ENCODE measurements around the gene DYNLT5. TPM values are rescaled to one million over a fixed set of nuclear protein-coding genes. Genes with fewer than 3 reads are reported as not detected.

The DYNLT5 gene
- total RNA-seq, 1 experiment from 2014 or later, result not detected

- CTCF ChIA-PET, result no interaction called here
- no peaks in the 10 kb centered on the region for H3K9me3 ChIP-seq (ENCODE audit: control insufficient read depth, insufficient read depth, low read depth, low read length)
These were observed 15.4 kb downstream of the DYNLT5 start for GRCh38 chr1:66767626-66768025.

GRCh38 chr1:66768965-66769364 lies 16.7 kb downstream of the DYNLT5 start:
- Histone ChIP-seq H3K27me3 (ENCODE audit: control insufficient read depth, insufficient read depth, low read length) (no peaks in the 10 kb centered on the region), H3K9me3 (ENCODE audit: control insufficient read depth, insufficient read depth, low read depth, low read length) (no peaks in the 10 kb centered on the region), H3K27ac (ENCODE audit: low read length) (no peak overlapping the region), H3K4me3 (ENCODE audit: low read depth in 2 of 2, low read length in 2 of 2) (no peak overlapping the region), H3K4me1 (ENCODE audit: control insufficient read depth, insufficient read depth, low read length) (no peaks in the 10 kb centered on the region), H3K36me3 (ENCODE audit: control insufficient read depth, insufficient read depth, low read length) (no peaks in the 10 kb centered on the region)
- ATAC-seq (no peak), DNase-seq (ENCODE audit: low read depth, low spot score) (no peak)
- TF ChIP-seq CTCF (IDR thresholded peaks at IDR 0.05) (no peak), POLR2AphosphoS5 (IDR thresholded peaks at IDR 0.05; ENCODE audit: low read depth, low read length) (no peak), TCF7L2 (IDR thresholded peaks at IDR 0.05; ENCODE audit: low read depth, low read length) (no peak), REST (IDR thresholded peaks at IDR 0.05; ENCODE audit: insufficient read depth in 1 of 2, low read depth in 2 of 2, low read length in 1 of 2) (no peak), SIN3A (IDR thresholded peaks at IDR 0.05; ENCODE audit: borderline replicate concordance, insufficient read depth, low read depth, low read length) (no peak)
- in situ Hi-C loops (cut with HindIII; ENCODE audit: low pct_unique_long_range_greater_than_20kb, low sequenced_read_pairs), result no loop called here
- no TSS peak for BruUV-seq (replicated peaks)
- ChIA-PET CTCF (no interaction called here), POLR2A (no interaction called here)
- intact Hi-C loops (cut with micrococcal nuclease; ENCODE audit: unreplicated experiment), result loop anchor here (5.0 to 10.0 kb wide), 4 partner anchors 166 to 443 kb away; no protein-coding TSS in a partner anchor

More at GRCh38 chr1:66767626-66768025, 15.4 kb downstream of the DYNLT5 start:
- Histone ChIP-seq H3K36me3 (ENCODE audit: control insufficient read depth, insufficient read depth, low read length) (no peaks in the 10 kb centered on the region), H3K4me1 (ENCODE audit: control insufficient read depth, insufficient read depth, low read length) (no peaks in the 10 kb centered on the region), H3K4me3 (ENCODE audit: low read depth in 2 of 2, low read length in 2 of 2) (no peak overlapping the region), H3K27me3 (ENCODE audit: control insufficient read depth, insufficient read depth, low read length) (no peaks in the 10 kb centered on the region), H3K27ac (ENCODE audit: low read length) (no peak overlapping the region)
- TF ChIP-seq POLR2AphosphoS5 (IDR thresholded peaks at IDR 0.05; ENCODE audit: low read depth, low read length) (no peak), REST (IDR thresholded peaks at IDR 0.05; ENCODE audit: insufficient read depth in 1 of 2, low read depth in 2 of 2, low read length in 1 of 2) (no peak), CTCF (IDR thresholded peaks at IDR 0.05) (no peak), SIN3A (IDR thresholded peaks at IDR 0.05; ENCODE audit: borderline replicate concordance, insufficient read depth, low read depth, low read length) (no peak)
- POLR2A ChIA-PET, result no interaction called here
- BruUV-seq (replicated peaks), result no TSS peak
- no peak for ATAC-seq
- in situ Hi-C loops (cut with HindIII; ENCODE audit: low pct_unique_long_range_greater_than_20kb, low sequenced_read_pairs) (no loop called here), intact Hi-C loops (cut with micrococcal nuclease; ENCODE audit: unreplicated experiment) (loop anchor here (5.0 to 10.0 kb wide), 4 partner anchors 167 to 445 kb away; no protein-coding TSS in a partner anchor)
- DNase-seq (ENCODE audit: low read depth, low spot score), result no peak

Measured in Panc1 (cell line).